Parathyroid adenoma (tissue), 2 donors: Measurements from ENCODE around the gene SLC25A34.

Experiments used
- H2AFZ ChIP-seq: fragments of 300-600 bp; sonication (generic); one replicate; pipeline ENCODE4 v1.7.0; 2017; ENCODE audit warnings: antibody characterized with exemption, mild to moderate bottlenecking
- H3K27ac ChIP-seq: fragments of 300-600 bp; sonication (generic); one replicate; pipeline ENCODE4 v1.7.0; 2017
- H3K27me3 ChIP-seq: fragments of 300-600 bp; sonication (generic); one replicate; pipeline ENCODE4 v1.7.0; 2017; ENCODE audit warnings: low read length; ENCODE audit not compliant: control insufficient read depth, insufficient read depth
- H3K36me3 ChIP-seq: fragments of 300-600 bp; sonication (generic); one replicate; pipeline ENCODE4 v1.7.0; 2017; ENCODE audit warnings: low read length; ENCODE audit not compliant: control insufficient read depth, insufficient read depth
- H3K4me1 ChIP-seq: fragments of 300-600 bp; sonication (generic); one replicate; pipeline ENCODE4 v1.7.0; 2017; ENCODE audit warnings: control low read depth
- H3K4me2 ChIP-seq: fragments of 300-600 bp; sonication (generic); one replicate; pipeline ENCODE4 v1.7.0; 2017; ENCODE audit warnings: low read length
- H3K4me3 ChIP-seq: fragments of 300-600 bp; sonication (generic); one replicate; pipeline ENCODE4 v1.7.0; 2017; ENCODE audit warnings: low read depth, low read length
- H3K79me2 ChIP-seq: fragments of 300-600 bp; sonication (generic); one replicate; pipeline ENCODE4 v1.7.0; 2017; ENCODE audit warnings: control low read depth
- H3K9ac ChIP-seq: fragments of 300-600 bp; sonication (generic); one replicate; pipeline ENCODE4 v1.7.0; 2017; ENCODE audit warnings: mild to moderate bottlenecking
- H3K9me3 ChIP-seq: fragments of 300-600 bp; sonication (generic); one replicate; pipeline ENCODE4 v1.7.0; 2017; ENCODE audit warnings: low read length; ENCODE audit not compliant: control insufficient read depth
- CTCF ChIP-seq: fragments of 300-600 bp; sonication (generic); IDR thresholded peaks from one replicate; pipeline ENCODE4 v1.7.0; 2017; ENCODE audit warnings: antibody characterized with exemption, mild to moderate bottlenecking
- donor health status: primary hyperparathyroidism.

Gene SLC25A34

GRCh38 chr1:15785683-15786082 is 49.6 kb downstream of the SLC25A34 start:
- Histone ChIP-seq H3K4me1 (no peaks in the 10 kb centered on the region), H3K36me3 (no peaks in the 10 kb centered on the region), H3K27ac (no peak overlapping the region), H2AFZ (no peak overlapping the region), H3K9ac (no peak overlapping the region), H3K9me3 (no peaks in the 10 kb centered on the region), H3K27me3 (no peaks in the 10 kb centered on the region), H3K79me2 (no peaks in the 10 kb centered on the region), H3K4me3 (no peak overlapping the region), H3K4me2 (no peak overlapping the region)
- TF ChIP-seq CTCF, result no peak

GRCh38 chr1:15786581-15786980 is 50.5 kb downstream of the SLC25A34 start:
- Histone ChIP-seq H3K4me3 (no peak overlapping the region), H3K36me3 (no peaks in the 10 kb centered on the region), H3K27ac (no peak overlapping the region), H3K27me3 (no peaks in the 10 kb centered on the region), H3K9ac (no peak overlapping the region), H3K4me2 (no peak overlapping the region), H3K9me3 (no peaks in the 10 kb centered on the region), H2AFZ (no peak overlapping the region), H3K4me1 (no peaks in the 10 kb centered on the region), H3K79me2 (no peaks in the 10 kb centered on the region)
- no peak for TF ChIP-seq CTCF

GRCh38 chr1:15788624-15789301 is 52.7 kb downstream of the SLC25A34 start:
- Histone ChIP-seq H2AFZ (no peak overlapping the region), H3K27ac (no peak overlapping the region), H3K27me3 (no peaks in the 10 kb centered on the region), H3K4me2 (no peak overlapping the region), H3K9ac (no peak overlapping the region), H3K4me1 (peaks cover 2% of the 10 kb centered on the region), H3K9me3 (no peaks in the 10 kb centered on the region), H3K4me3 (no peak overlapping the region), H3K36me3 (no peaks in the 10 kb centered on the region), H3K79me2 (no peaks in the 10 kb centered on the region)
- no peak for TF ChIP-seq CTCF
